HepG2 (cell line): ENCODE measurements around the gene PGA3. TPM values are rescaled to one million over a fixed set of nuclear protein-coding genes. Genes with fewer than 3 reads are reported as not detected.

Experiments used
- ATAC-seq: fragments of 200-7000 bp; cut with Tn5 transposase; 3 replicates; pipeline ENCODE4 v1.9.1; 2020; ENCODE audit warnings: mild to moderate bottlenecking, moderate library complexity
- BruUV-seq: library from RNA; stranded (reverse); fragments of 400-500 nt; replicated peaks from 2 replicates; lab custom pipeline; 2021; lab: Mats Ljungman, UMichigan
- CTCF ChIA-PET: fragments of 300-600 bp; formaldehyde crosslinking; extraction: SDS; loops from one replicate; lab custom pipeline; 2021; ENCODE audit warnings: low total read pairs, inconsistent platforms, low intra/inter-chr PET ratio; lab: Yijun Ruan, JAX
- POLR2A ChIA-PET: fragments of 350-600 bp; sonication (Branson Sonifier 250); formaldehyde crosslinking; loops from one replicate; lab custom pipeline; 2020; ENCODE audit warnings: antibody characterized with exemption, inconsistent platforms; lab: Yijun Ruan, JAX
- DNase-seq: peaks from one replicate; pipeline ENCODE4 v3.0.0-alpha.2; 2015; ENCODE audit warnings: low spot score
- FAIRE-seq: peaks from 3 replicates; lab custom pipeline; 2011; peaks lifted over from hg19 to GRCh38; lab: Jason Lieb, UNC
- H2AFZ ChIP-seq: one replicate; pipeline ENCODE4 v1.6.1; 2011; ENCODE audit warnings: low read length, inconsistent platforms
- H3K27ac ChIP-seq: fragments of 300-600 bp; 3 replicates; pipeline ENCODE4 v1.8.0; 2011; ENCODE audit warnings: mixed run types, mild to moderate bottlenecking, mixed read lengths, low read length, inconsistent platforms; ENCODE audit not compliant: insufficient read depth; ENCODE audit errors: extremely low read length
- H3K27me3 ChIP-seq, 2 experiments: fragments of 200-600 bp in 1 of 2; 2 replicates in 1 of 2; 3 replicates in 1 of 2; pipeline versions ENCODE4 v1.6.0 to v1.8.0; 2011; ENCODE audit warnings: low read length in 2 of 2, mild to moderate bottlenecking in 2 of 2, moderate library complexity in 2 of 2, inconsistent platforms in 1 of 2; ENCODE audit not compliant: insufficient read depth in 2 of 2, control insufficient read depth in 1 of 2
- H3K36me3 ChIP-seq, 2 experiments: fragments of 200-600 bp in 1 of 2; replicated peaks in 1 of 2; 2 replicates in 1 of 2; 3 replicates in 1 of 2; pipeline versions ENCODE4 v1.5.1 to v1.8.0; 2011; ENCODE audit warnings: low read length in 2 of 2, inconsistent platforms in 1 of 2; ENCODE audit not compliant: insufficient read depth in 2 of 2, control insufficient read depth in 1 of 2
- H3K4me1 ChIP-seq: 2 replicates; pipeline ENCODE4 v1.5.1; 2012; ENCODE audit warnings: low read length, inconsistent platforms; ENCODE audit not compliant: insufficient read depth
- H3K4me2 ChIP-seq: 2 replicates; pipeline ENCODE4 v1.6.0; 2011; ENCODE audit warnings: low read depth, low read length, inconsistent platforms
- H3K4me3 ChIP-seq, 3 experiments: fragments of 200-600 bp in 1 of 3; sonication (generic), shearing (Covaris generic) in 1 of 3; replicated peaks in 1 of 3; 2 replicates each; pipeline ENCODE4 v1.5.1; 2011 to 2016; ENCODE audit warnings: low read length in 3 of 3, inconsistent platforms in 2 of 3, low read depth in 2 of 3, mild to moderate bottlenecking in 2 of 3, control low read depth in 1 of 3, mixed read lengths in 1 of 3; ENCODE audit not compliant: insufficient read depth in 1 of 3
- H3K79me2 ChIP-seq: one replicate; pipeline ENCODE4 v1.6.1; 2011; ENCODE audit warnings: low read length, inconsistent platforms; ENCODE audit not compliant: insufficient read depth
- H3K9ac ChIP-seq: 2 replicates; pipeline ENCODE4 v1.6.0; 2011; ENCODE audit warnings: mild to moderate bottlenecking, low read depth, low read length, inconsistent platforms; ENCODE audit not compliant: insufficient read depth
- H3K9me3 ChIP-seq: 2 replicates; pipeline ENCODE4 v1.5.1; 2012; ENCODE audit warnings: mild to moderate bottlenecking, low read length
- H4K20me1 ChIP-seq: 2 replicates; pipeline ENCODE4 v1.6.0; 2011; ENCODE audit warnings: inconsistent platforms, mild to moderate bottlenecking, low read length, moderate library complexity; ENCODE audit not compliant: insufficient read depth
- ARNTL ChIP-seq: sonication (generic); formaldehyde crosslinking; IDR thresholded peaks from 2 replicates; pipeline ENCODE4 v1.4.0; 2020; ENCODE audit warnings: mild to moderate bottlenecking, missing genetic modification reagents
- ATAD3A ChIP-seq: sonication (generic); formaldehyde crosslinking; IDR thresholded peaks from 2 replicates; pipeline ENCODE4 v1.4.0; 2020; ENCODE audit warnings: missing genetic modification reagents
- IRF2 ChIP-seq: IDR thresholded peaks from 2 replicates; pipeline ENCODE4 v1.6.1; 2018; ENCODE audit warnings: missing genetic modification reagents, missing compliant biosample characterization
- KLF16 ChIP-seq, 2 experiments: sonication (generic) in 1 of 2; formaldehyde crosslinking in 1 of 2; IDR thresholded peaks; 2 replicates each; pipeline versions ENCODE4 v1.6.1 to v1.8.0; 2016 to 2023; ENCODE audit warnings: missing genetic modification reagents in 2 of 2, missing compliant biosample characterization in 1 of 2
- NFIB ChIP-seq: sonication (generic); formaldehyde crosslinking; IDR thresholded peaks from 2 replicates; pipeline ENCODE4 v1.9.0; 2021; ENCODE audit warnings: missing genetic modification reagents, mild to moderate bottlenecking, borderline replicate concordance
- POLR2G ChIP-seq: fragments of 200-400 bp; formaldehyde crosslinking; IDR thresholded peaks from 2 replicates; pipeline ENCODE4 v1.6.1; 2018; ENCODE audit warnings: mild to moderate bottlenecking, low read depth, low read length, moderate library complexity
- PPARG ChIP-seq: conservative IDR thresholded peaks from 2 replicates; pipeline ENCODE4 v1.6.1; 2016; ENCODE audit warnings: missing biosample characterization, missing genetic modification reagents
- RCOR2 ChIP-seq: IDR thresholded peaks from 2 replicates; pipeline ENCODE4 v1.6.1; 2016; ENCODE audit warnings: missing biosample characterization, missing genetic modification reagents
- SMAD9 ChIP-seq: sonication (generic); formaldehyde crosslinking; IDR thresholded peaks from 2 replicates; pipeline ENCODE4 v1.5.1; 2020; ENCODE audit warnings: mild to moderate bottlenecking, missing genetic modification reagents
- ZFP36L2 ChIP-seq: sonication (generic); formaldehyde crosslinking; IDR thresholded peaks from 2 replicates; pipeline ENCODE4 v1.4.0; 2020; ENCODE audit warnings: missing genetic modification reagents
- ZNF180 ChIP-seq: sonication (generic); formaldehyde crosslinking; IDR thresholded peaks from 2 replicates; pipeline ENCODE4 v1.4.0; 2020; ENCODE audit warnings: low read depth, missing genetic modification reagents, borderline replicate concordance
- ZNF354B ChIP-seq: sonication (generic); formaldehyde crosslinking; IDR thresholded peaks from 2 replicates; pipeline ENCODE4 v1.8.0; 2022; ENCODE audit warnings: mild to moderate bottlenecking, missing genetic modification reagents
- ZNF44 ChIP-seq: sonication (generic); formaldehyde crosslinking; IDR thresholded peaks from 2 replicates; pipeline ENCODE4 v1.5.1; 2020; ENCODE audit warnings: mild to moderate bottlenecking, missing genetic modification reagents
- ZNF446 ChIP-seq: sonication (generic); formaldehyde crosslinking; IDR thresholded peaks from 2 replicates; pipeline ENCODE4 v1.5.0; 2020; ENCODE audit warnings: mild to moderate bottlenecking, missing genetic modification reagents
- ZNF501 ChIP-seq: sonication (generic); formaldehyde crosslinking; IDR thresholded peaks from 2 replicates; pipeline ENCODE4 v1.5.1; 2020; ENCODE audit warnings: mild to moderate bottlenecking, moderate library complexity, missing genetic modification reagents
- ZNF556 ChIP-seq: sonication (generic); formaldehyde crosslinking; IDR thresholded peaks from 2 replicates; pipeline ENCODE4 v1.4.0; 2020; ENCODE audit warnings: mild to moderate bottlenecking, missing genetic modification reagents, borderline replicate concordance
- ZNF687 ChIP-seq: sonication (generic); formaldehyde crosslinking; IDR thresholded peaks from 2 replicates; pipeline ENCODE4 v1.5.1; 2020; ENCODE audit warnings: mild to moderate bottlenecking, missing genetic modification reagents, moderate library complexity
- ZSCAN12 ChIP-seq: sonication (generic); formaldehyde crosslinking; IDR thresholded peaks from 2 replicates; pipeline ENCODE4 v1.9.0; 2021; ENCODE audit warnings: mild to moderate bottlenecking, missing genetic modification reagents
- WGBS: methylation state at CpG from one replicate; pipeline ENCODE4 v1.1.6; 2017; ENCODE audit warnings: low lambda C conversion rate; 5-methylcytosine and 5-hydroxymethylcytosine counted together
- in situ Hi-C: cut with HindIII; loops from 2 replicates; pipeline ENCODE4 v1.10.0; 2017; ENCODE audit warnings: low pct_unique_long_range_greater_than_20kb; ENCODE audit not compliant: extremely low pct_ligation_motif_present
- intact Hi-C: fragments of 100-400 bp; cut with micrococcal nuclease; formaldehyde crosslinking; loops from one replicate; pipeline ENCODE4 v1.10.0; 2022; ENCODE audit not compliant: unreplicated experiment
- polyA plus RNA-seq, 8 experiments: library from polyadenylated mRNA; depleted of rRNA in 3 of 8; stranded (reverse) in 7 of 8; unstranded in 1 of 8; fragments of >200 nt; fragmentation: Illumina TruSeq in 4 of 8; extraction: Trizol in 4 of 8; gene quantifications; 2 replicates each; pipeline versions ENCODE4 v1.2.1 to v1.2.3, GENCODE V29; 2011 to 2016; ENCODE audit warnings: low read depth in 4 of 8, missing spikeins in 1 of 8, mixed read lengths in 1 of 8; ENCODE audit not compliant: insufficient read depth in 1 of 8
- total RNA-seq, 5 experiments: library from RNA; depleted of rRNA; stranded (reverse); fragments of >200 nt; fragmentation: Illumina TruSeq; extraction: Trizol; gene quantifications; 2 replicates each; pipeline ENCODE4 v1.2.3, GENCODE V29; 2016; ENCODE audit warnings: low read depth in 1 of 5
- TF ChIP-seq, protein P1 (sequence below): IDR thresholded peaks from 2 replicates; pipeline ENCODE4 v1.6.1; 2016; ENCODE audit warnings: mild to moderate bottlenecking

Gene PGA3
- total and polyA plus RNA-seq, 2 of the 13 experiments (the other 11 are each of a cell fraction or from before 2014, with no cell fraction given), result not detected

DNA sequence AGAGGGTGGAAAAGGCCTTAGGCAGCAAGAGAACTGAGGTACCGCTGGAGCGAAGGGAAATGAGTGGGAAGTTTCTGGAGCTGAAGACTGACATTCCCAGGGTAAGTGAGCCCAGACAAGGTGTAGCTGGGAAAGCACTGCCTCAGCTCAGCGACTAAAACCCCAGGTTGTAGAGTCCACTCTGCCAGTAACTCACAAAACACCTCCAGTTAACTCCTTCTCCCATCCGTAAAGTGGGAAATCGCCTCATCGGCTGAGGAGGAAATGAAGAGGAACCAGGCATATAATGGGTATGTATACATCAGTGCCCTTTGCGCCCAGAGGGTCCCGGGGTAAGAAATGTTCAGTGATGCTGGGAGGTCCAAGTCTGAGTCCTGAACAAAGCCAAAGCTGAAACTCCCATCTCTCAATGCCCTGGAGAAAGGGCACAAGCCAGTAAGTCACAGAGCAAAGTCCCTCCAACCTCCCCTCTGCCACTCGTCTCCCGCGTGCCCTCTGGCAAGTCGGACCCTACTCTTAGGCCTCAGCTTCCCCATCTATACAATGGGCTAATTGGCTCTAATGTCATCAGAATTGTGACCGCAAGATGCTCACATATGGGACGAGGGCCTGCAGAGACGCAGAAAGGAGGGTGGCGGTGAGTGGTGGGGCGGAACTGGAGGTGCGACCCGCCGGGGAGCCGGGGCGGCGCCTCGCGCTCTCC, 42.7 kb upstream of the PGA3 start:
- Histone ChIP-seq H3K27ac (peak overlapping the region; percentile 96), H3K9me3 (no peaks in the 10 kb centered on the region), H2AFZ (peak overlapping the region; percentile 0), H3K4me2 (peak overlapping the region; percentile 99), H3K4me1 (peaks cover 70% of the 10 kb centered on the region), H3K36me3 (peaks cover 0 to 13% of the 10 kb centered on the region in 2 experiments; a peak in 1 of 5 replicates), H3K4me3 (peak overlapping the region; percentile 71 to 87 (median 84)), H3K9ac (peak overlapping the region; percentile 87), H4K20me1 (no peaks in the 10 kb centered on the region; the same call in 1 of the 2 replicates), H3K27me3 (no peaks in the 10 kb centered on the region; a peak in 1 of 5 replicates), H3K79me2 (peaks cover 36% of the 10 kb centered on the region)
- FAIRE-seq (no peak), ATAC-seq (peak; percentile 8), DNase-seq (no peak)
- intact Hi-C loops, result loop anchor here (1.0 kb wide), 1 partner anchor 8 kb away; no protein-coding TSS in a partner anchor
- in situ Hi-C loops, result no loop called here
- CTCF ChIA-PET, result no interaction called here
- WGBS, result 1% methylated on average over 12 of the region's 25 CpGs
- BruUV-seq, result TSS peak; percentile 49
- POLR2A ChIA-PET, result interaction anchor here (1.1 to 1.5 kb wide), 2 partner anchors 9 to 254 kb away, joined by 3 to 5 read pairs; partner anchors contain the start of gene PRPF19
- TF ChIP-seq ZNF556 (CRISPR knock-in tag) (peak; percentile 29), ZSCAN12 (CRISPR knock-in tag) (no peak), ATAD3A (CRISPR knock-in tag) (no peak), SMAD9 (CRISPR knock-in tag) (0 out of 2 replicates have a peak, but pooled peaks have one; percentile 69), ZNF687 (CRISPR knock-in tag) (no peak), ZNF44 (CRISPR knock-in tag) (peak; percentile 30; the same call in 1 of the 2 replicates), ZNF180 (CRISPR knock-in tag) (no peak), POLR2G (no peak; the same call in 1 of the 2 replicates), ZFP36L2 (CRISPR knock-in tag) (no peak), KLF16 (CRISPR knock-in tag; IDR thresholded peaks at IDR 0.05) (peak in 1 of 2 experiments; percentile 66; a peak in 1 of 4 replicates), IRF2 (peak; percentile 42; the same call in 1 of the 2 replicates), ZNF354B (no peak), ZNF446 (CRISPR knock-in tag) (no peak), PPARG (CRISPR knock-in tag) (no peak), ZNF501 (CRISPR knock-in tag) (peak; percentile 62; the same call in 1 of the 2 replicates), RCOR2 (CRISPR knock-in tag) (peak; percentile 71; the same call in 1 of the 2 replicates), ARNTL (CRISPR knock-in tag) (peak; percentile 16; the same call in 1 of the 2 replicates), NFIB (CRISPR knock-in tag) (no peak)
- TF ChIP-seq, protein P1, sequence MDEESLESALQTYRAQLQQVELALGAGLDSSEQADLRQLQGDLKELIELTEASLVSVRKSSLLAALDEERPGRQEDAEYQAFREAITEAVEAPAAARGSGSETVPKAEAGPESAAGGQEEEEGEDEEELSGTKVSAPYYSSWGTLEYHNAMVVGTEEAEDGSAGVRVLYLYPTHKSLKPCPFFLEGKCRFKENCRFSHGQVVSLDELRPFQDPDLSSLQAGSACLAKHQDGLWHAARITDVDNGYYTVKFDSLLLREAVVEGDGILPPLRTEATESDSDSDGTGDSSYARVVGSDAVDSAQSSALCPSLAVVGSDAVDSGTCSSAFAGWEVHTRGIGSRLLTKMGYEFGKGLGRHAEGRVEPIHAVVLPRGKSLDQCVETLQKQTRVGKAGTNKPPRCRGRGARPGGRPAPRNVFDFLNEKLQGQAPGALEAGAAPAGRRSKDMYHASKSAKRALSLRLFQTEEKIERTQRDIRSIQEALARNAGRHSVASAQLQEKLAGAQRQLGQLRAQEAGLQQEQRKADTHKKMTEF, result 0 out of 2 replicates have a peak, but pooled peaks have one; percentile 10
